NCI-H2171 (cell line): ENCODE data around the gene KDM1A.
A peak's percentile ranks its signal among the peaks of the same experiment; 100 is the strongest.
"Not testable (repeated sequence)": the region's sequence is repeated elsewhere in the genome, so short reads cannot be mapped to it uniquely, and the experiment has no call there.

Experiments
- DNase-seq: peaks from one replicate; lab custom pipeline; 2025; lab: John Stamatoyannopoulos, UW

Gene KDM1A

GRCh38 chr1:23019094-23019862 lies at the start of gene KDM1A:
Gene KDM1A (plus strand): TSS chr1:23019468. CDS start chr1:23019597, 129 bp downstream.
- peak; percentile 96 for DNase-seq

DNA sequence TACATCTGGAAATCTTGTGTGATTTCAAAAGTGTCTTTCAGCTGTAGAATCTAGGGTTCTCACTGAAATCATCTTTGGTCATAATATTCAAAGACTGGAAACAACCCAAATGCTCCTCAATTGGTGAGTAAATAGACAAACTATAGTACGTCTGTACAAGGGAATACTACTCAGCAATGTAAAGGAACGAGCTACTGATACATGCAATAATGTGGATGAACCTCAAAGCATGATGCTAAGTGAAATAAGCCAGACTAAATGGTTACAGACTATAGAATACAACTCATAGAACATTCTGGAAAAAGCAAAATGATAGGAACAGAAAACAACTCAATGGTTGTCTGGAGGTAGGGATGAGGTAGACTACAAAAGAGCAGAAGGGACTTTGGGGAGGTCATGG lies 49.2 kb upstream of the KDM1A start:
- no peak for DNase-seq

DNA sequence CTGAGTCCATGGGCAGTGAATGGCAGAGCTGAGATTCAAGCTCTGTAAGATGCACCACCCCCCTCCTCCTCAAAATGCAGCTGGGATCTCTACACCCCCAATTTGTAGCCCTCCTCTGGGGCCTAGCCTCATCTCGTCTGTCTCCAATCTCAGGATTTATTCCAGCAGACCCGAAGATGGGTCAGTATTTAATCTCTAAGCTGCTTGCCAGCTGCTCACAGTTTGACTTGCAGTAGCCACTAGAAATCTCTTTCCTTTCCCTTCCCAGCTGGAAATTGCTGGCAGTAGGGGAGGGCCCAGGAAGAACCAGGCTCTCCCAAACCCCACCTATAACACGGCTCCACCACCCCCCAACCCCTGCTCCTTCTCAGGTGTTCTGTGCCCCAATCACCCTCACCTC lies 48.1 kb upstream of the KDM1A start:
- DNase-seq = no peak

GRCh38 chr1:22971611-22972405 lies 47.5 kb upstream of the KDM1A start:
- no peak for DNase-seq

DNA sequence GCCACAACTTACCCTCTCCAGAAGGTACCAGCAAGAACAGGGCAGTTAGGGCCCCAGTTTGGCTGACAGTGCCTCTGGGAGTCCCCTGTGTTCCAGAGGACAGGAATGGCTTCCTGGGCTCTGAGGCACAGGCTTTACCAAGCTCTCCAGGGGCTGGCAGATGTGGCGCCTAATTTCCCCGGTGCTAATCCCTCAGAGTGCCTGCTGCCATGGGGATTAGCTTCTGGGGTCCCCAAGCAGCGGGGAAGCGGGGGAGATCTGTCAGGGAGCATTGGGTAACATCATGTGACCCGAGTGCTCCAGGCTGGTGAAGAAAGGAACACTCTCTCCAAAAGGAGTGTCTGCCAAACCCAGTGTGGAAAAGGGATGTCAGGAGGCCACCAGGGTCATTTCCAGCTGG lies 46.5 kb upstream of the KDM1A start, which contains the start of gene LACTBL1:
Gene LACTBL1, minus strand, starts transcription at position 107 of the 400 bp plus-strand sequence. CDS start 550 bp downstream, outside the sequence.
- DNase-seq = peak; percentile 27

- no peak for DNase-seq
Measured at GRCh38 chr1:22975694-22976093, 43.6 kb upstream of the KDM1A start.

DNA sequence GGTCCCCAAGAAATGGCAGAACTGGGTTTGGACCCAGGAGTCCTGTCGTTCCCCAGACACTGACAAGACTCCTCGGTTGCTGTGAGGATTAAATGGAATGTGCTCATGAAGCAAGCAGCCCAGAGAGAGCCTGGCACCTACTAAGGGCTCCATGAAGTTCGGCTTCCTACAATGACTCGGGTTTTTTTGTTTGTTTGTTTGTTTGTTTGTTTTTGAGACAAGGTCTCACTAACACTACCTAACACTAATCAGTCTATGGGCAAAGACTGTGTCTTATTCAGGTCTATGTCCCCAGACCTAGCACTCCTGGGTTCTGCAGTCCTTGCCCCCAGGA lies 43.2 kb upstream of the KDM1A start:
- DNase-seq = no peak

DNA sequence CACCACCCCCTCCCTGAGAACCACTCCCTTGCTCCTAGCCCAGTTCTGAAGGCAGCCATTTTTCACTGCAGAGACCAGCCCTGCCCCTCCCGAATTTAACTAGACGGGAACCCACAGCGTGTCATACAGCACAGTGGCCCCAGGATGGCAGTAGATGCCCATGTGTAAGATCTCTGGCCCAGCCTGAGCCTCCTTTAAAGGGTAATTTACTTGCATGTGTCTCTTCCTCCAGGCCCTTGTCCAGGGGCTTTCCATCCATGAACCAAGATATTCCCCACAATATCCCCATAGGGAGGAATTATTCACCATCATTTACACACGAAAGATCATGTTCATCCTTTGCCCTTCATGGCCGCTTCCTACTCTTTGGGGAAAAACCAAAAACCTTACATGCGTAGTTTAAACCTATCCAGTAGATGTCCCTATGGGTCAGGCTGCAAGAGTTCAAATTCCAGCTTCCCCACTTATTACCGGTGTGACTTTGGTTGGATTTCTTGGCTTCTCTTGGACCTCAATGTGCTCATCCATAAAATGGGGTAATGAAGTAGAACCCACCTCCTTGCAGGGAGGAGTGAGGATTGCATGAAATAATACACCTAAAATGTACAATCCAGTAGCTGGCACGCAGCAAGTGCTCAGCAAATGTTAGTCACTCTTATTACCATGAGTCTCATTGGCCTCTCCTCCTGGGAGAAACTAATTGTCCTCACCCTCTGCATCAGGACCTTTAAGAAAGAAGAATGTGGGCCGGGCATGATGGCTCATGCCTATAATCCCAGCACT lies 42.6 kb upstream of the KDM1A start:
- DNase-seq = peak; percentile 78

- DNase-seq = no peak
Measured at GRCh38 chr1:22978299-22978698, 41.0 kb upstream of the KDM1A start.

GRCh38 chr1:22980471-22980790 lies 38.8 kb upstream of the KDM1A start:
- not testable (repeated sequence) for DNase-seq

GRCh38 chr1:22983944-22984343 lies 35.3 kb upstream of the KDM1A start:
- no peak for DNase-seq

- DNase-seq = not testable (repeated sequence)
Measured at GRCh38 chr1:22992384-22992783, 26.9 kb upstream of the KDM1A start.

DNA sequence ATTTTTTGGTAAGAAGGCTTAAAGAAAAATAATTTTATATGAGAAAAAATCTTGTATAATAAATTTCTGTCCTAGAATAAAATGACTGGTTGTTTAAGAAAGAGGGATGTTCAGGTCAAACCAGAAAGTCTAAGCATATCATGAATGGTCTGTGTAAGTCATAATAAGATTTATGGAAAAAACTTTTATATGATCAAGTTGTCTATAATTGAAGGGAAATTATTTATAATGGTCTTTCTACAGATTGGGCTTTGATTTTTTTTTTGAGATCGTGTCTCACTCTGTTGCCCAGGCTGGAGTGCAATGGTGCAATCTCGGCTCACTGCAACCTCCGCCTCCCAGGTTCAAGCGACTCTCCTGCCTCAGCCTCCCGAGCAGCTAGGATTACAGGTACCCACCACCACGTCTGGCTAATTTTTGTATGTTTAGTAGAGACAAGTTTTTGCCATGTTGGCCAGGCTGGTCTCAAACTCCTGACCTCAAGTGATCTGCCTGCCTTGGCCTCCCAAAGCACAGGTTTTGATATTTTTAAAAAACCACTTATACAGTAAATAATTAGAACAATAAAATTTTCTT lies 26.0 kb upstream of the KDM1A start:
- not testable (repeated sequence) for DNase-seq

DNA sequence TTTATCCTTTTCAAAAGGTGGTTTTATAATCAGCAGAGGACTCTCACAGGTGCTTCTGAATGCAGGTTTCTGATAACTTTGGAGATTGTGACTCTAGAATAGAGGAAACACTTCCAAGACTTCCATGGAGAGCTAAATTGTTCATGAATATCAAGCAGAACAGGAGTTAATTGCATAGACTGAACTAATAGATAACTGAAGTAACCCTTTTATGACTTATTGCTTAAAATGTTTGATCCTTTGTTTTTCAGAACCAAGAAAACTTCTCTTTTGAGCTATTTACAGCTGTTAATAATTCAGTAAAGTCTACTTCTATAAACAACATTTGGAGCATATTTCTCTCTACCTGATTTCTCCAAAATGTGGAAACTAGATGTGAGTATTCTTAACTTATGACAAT lies 23.5 kb upstream of the KDM1A start:
- DNase-seq = no peak

DNA sequence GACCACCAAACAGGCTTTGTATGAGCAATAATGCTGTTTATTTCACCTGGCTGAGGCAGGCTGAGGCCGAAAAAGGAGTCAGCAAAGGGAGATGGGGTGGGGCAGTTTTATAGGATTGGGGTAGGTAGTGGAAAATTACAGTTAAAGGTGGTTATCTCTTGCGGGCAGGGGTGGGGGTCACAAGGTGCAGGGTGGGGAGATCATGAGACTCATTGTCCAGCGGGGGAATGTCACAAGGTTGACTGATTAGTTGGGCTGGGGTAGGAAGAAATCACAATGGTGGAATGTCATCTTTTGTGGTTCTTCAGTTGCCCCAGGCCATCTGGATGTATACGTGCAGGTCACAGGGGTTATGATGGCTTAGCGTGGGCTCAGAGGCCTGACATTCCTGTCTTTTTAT lies 21.7 kb upstream of the KDM1A start:
- DNase-seq = not testable (repeated sequence)

DNA sequence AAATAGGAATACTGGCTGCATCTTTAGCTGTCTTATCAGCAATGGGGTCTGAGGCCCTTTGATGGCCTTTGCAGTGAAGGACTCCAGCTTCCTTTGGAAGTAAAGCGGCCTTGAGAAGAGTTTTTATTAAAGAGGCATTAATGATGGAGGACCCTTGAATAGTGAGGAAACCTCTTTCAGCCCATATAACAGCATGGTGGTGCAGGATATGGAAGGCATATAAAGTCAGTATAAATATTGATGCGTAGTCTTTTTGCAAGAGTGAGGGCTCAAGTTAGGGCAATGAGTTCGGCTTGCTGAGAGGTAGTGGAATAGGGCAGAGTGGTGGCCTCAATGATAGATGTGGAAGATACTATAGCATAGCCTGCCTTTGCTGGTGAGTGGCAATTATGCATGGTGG lies 19.1 kb upstream of the KDM1A start:
- DNase-seq = not testable (repeated sequence)

GRCh38 chr1:23002218-23002617 lies 17.1 kb upstream of the KDM1A start:
- DNase-seq = not testable (repeated sequence)

DNA sequence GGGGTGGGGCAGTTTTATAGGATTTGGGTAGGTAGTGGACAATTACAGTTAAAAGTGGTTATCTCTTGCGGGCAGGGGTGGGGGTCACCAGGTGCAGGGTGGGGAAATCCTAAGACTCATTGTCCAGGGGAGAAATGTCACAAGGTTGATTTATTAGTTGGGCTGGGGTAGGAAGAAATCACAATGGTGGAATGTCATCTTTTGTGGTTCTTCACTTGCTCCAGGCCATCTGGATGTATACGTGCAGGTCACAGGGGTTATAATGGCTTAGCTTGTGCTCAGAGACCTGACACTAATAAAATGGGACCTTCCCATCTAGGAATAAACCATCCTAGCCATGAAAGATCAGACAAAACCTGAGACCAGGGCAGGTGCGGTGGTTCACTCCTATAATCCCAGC lies 15.2 kb upstream of the KDM1A start:
- no peak for DNase-seq

DNA sequence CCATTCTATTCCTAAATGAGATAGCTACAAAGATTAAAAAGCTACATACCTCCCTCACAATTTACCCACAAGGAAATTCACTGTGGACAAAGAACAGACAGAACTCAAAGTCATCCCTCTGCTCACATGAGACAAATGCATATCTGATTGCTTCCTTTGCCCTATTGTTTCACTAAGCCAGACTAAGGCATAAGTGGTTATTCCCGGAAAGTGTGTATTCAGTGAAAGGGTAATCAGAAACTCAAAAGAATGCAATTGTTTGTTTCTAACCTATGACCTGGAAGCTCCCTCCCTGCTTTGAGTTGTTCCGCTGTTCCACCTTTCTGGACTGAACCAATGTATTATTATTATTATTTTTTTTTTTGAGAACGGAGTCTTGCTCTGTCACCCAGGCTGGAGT lies 14.5 kb upstream of the KDM1A start:
- not testable (repeated sequence) for DNase-seq

- no peak for DNase-seq
Measured at GRCh38 chr1:23007106-23007505, 12.2 kb upstream of the KDM1A start.

DNA sequence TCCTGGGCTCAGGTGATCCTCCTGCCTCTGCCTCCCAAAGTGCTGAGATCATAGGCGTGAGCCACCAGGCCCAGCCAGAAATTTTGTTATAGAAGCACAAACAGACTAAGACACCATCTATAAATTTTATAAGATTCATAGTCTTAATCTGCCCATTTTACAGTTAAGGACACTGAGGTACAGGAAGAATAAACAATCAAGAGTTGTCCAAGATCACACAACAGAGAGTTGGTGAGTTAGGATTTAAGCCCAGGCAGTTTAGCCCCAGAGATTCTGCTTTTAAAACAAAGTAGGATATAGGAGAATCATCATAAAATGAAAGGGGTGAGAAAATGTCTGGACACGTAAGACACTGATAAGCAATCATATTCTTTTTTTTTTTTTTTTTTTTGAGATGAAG lies 10.4 kb upstream of the KDM1A start:
- DNase-seq = no peak

- not testable (repeated sequence) for DNase-seq
Measured at GRCh38 chr1:23010025-23010424, 9.2 kb upstream of the KDM1A start.
